ENCODE data around the gene GSN. TPM values are rescaled to one million over a fixed set of nuclear protein-coding genes. Genes with fewer than 3 reads are reported as not detected.

The GSN gene
- total and polyA plus RNA-seq, 5 donors from 2014 or later = 2.7 to 12.1 (median 5.2) TPM

DNA sequence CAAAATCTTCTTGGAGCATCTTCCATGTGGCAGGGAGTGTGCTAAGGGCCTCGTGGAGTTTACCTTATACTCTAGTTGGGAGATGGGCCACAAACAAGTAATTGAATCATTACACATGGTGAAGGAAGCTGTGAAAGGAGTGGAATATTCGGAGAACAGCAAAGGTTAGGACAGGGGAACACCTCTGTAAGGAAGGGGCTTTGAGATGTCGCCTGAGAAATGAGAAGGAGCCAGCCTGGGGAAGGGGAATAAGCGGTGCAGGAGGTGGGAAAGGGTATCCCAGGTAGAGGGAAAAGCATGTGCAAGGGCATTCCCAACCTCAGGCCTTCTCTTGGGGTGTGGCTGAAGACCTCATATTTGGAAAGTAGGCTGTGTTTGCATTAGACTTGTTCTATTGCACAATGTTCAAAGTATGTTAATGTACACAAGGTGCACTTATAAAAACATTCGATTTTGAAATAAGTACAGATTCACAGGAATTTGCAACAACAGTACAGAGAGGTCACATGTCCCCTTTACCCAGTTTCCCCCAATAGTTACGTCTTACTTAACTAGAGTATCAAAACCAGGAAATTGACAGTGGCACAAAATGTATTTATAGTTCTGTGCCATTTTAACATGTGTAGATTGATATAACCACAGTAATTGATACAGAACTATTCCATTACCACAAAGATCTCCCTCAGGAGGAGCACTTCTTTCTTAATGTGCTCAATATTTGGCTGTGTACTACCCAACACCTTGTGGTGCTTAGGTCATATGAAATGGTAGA lies 104.5 kb downstream of the GSN start:
- peak overlapping the region; percentile 61 to 99 (median 63) for H3K27ac Mint-ChIP-seq

DNA sequence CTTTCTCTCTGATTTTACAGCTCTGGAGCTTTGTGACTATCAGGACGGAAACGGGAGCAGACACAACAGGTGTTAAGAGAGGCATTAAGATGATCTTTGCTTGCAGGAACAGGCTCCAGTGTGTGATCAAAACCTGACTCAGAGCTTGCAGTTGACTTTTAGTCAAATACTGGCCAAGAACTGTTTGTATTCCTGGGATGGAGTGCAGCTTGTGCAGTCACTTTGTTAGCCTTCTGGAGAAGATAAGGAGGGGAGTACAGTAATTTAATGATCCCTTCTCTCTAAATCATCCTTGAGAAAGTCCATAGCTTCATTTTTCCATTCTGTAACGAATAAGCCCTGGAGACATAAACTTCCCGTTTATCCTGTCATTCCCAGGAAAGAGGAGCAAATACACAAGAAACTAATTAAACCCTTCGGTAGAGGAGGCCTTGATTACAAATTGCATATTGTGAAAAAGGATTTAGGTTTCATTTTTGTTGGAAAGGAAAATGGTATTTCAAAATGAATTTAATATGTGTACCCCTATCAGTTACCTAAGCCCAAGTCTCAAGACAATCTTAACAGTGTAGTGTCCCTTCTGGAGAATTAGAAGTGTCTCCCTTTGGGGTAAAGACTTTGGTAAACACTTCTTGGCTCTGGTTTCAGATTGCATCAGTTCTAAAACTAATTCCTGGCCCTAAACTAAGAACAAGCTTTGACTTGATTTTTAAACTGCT lies 105.2 kb downstream of the GSN start:
- Histone ChIP-seq H3K4me1 (ENCODE audit: control insufficient read depth, insufficient read depth, low read length, poor library complexity, severe bottlenecking) (peaks cover 18% of the 10 kb centered on the region), H3K9me3 (ENCODE audit: control insufficient read depth in 2 of 2, low read length in 2 of 2) (no peaks in the 10 kb centered on the region), H3K27ac (ENCODE audit: insufficient read depth, low read length, poor library complexity, severe bottlenecking) (no peak overlapping the region), H3K36me3 (ENCODE audit: control insufficient read depth, insufficient read depth, low read length) (no peaks in the 10 kb centered on the region), H3K27me3 (ENCODE audit: control insufficient read depth, insufficient read depth, low read length) (no peaks in the 10 kb centered on the region), H3K4me3 (ENCODE audit: low read depth, low read length) (no peak overlapping the region)
- Mint-ChIP-seq H3K4me3 (peak overlapping the region in 2 of 4 donors; percentile 11 to 35), H3K9me3 (peaks cover 0 to 4% (median 0%) of the 10 kb centered on the region in 7 donors), H3K27ac (peak overlapping the region in 2 of 3 donors; percentile 61 to 99), H3K27me3 (peaks cover 15% of the 10 kb centered on the region), H3K4me1 (peaks cover 8 to 38% (median 25%) of the 10 kb centered on the region in 4 donors), H3K36me3 (peaks cover 5% of the 10 kb centered on the region)
- no peak for ATAC-seq (ENCODE audit: low read depth in 2 of 2)
- DNase-seq = no peak

More for the DNA sequence above, 104.5 kb downstream of the GSN start:
- no peak for DNase-seq
- Histone ChIP-seq H3K4me3 (ENCODE audit: low read depth, low read length) (no peak overlapping the region), H3K27ac (ENCODE audit: insufficient read depth, low read length, poor library complexity, severe bottlenecking) (no peak overlapping the region), H3K4me1 (ENCODE audit: control insufficient read depth, insufficient read depth, low read length, poor library complexity, severe bottlenecking) (peaks cover 25% of the 10 kb centered on the region), H3K27me3 (ENCODE audit: control insufficient read depth, insufficient read depth, low read length) (no peaks in the 10 kb centered on the region), H3K9me3 (ENCODE audit: control insufficient read depth in 2 of 2, low read length in 2 of 2) (no peaks in the 10 kb centered on the region), H3K36me3 (ENCODE audit: control insufficient read depth, insufficient read depth, low read length) (no peaks in the 10 kb centered on the region)
- Mint-ChIP-seq H3K9me3 (peaks cover 0 to 2% (median 0%) of the 10 kb centered on the region in 7 donors), H3K4me3 (peak overlapping the region in 3 of 4 donors; percentile 1 to 93 (median 80)), H3K4me1 (peaks cover 11 to 45% (median 32%) of the 10 kb centered on the region in 4 donors), H3K27me3 (peaks cover 13% of the 10 kb centered on the region), H3K36me3 (no peaks in the 10 kb centered on the region)
- ATAC-seq (ENCODE audit: low read depth in 2 of 2) = no peak

DNA sequence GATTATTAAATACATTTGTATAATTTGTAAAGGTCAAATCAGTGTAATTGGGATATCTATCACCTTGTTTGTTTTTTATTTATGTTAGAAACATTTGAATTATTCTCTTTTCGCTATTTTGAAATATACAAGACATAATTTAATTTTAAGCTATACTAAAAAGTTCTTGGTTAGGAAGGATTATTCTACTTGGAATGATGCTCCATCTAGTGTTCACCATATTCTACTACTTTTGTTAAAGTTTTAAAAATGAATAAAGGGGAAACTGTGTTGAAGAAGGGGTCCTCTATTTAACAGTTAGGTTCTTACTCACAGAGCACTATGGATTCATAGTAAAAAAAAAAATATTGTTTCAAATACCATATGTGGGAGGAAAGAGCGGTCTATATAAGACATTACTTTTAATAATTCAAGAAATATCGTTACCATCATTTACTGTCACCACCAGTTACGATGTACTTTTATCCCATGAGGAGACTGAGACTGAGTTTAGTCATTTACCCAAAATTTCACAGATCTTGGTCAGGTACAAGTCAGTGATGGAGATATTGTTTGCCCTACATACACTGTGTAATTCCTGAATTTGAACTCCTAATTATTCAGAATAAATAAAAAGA lies 108.4 kb downstream of the GSN start:
- no peak overlapping the region for H3K4me3 Mint-ChIP-seq
- peaks cover 16% of the 10 kb centered on the region for H3K27me3 Mint-ChIP-seq
- Histone ChIP-seq H3K4me1 (ENCODE audit: control insufficient read depth, insufficient read depth, low read length, poor library complexity, severe bottlenecking) (no peaks in the 10 kb centered on the region), H3K9me3 (ENCODE audit: control insufficient read depth in 2 of 2, low read length in 2 of 2) (no peaks in the 10 kb centered on the region), H3K27ac (ENCODE audit: insufficient read depth, low read length, poor library complexity, severe bottlenecking) (no peak overlapping the region), H3K27me3 (ENCODE audit: control insufficient read depth, insufficient read depth, low read length) (no peaks in the 10 kb centered on the region), H3K36me3 (ENCODE audit: control insufficient read depth, insufficient read depth, low read length) (no peaks in the 10 kb centered on the region), H3K4me3 (ENCODE audit: low read depth, low read length) (no peak overlapping the region)
- ATAC-seq (ENCODE audit: low read depth in 2 of 2) (no peak), DNase-seq (no peak)
- H3K27ac Mint-ChIP-seq = no peak overlapping the region
- H3K9me3 Mint-ChIP-seq = peaks cover 0 to 4% (median 0%) of the 10 kb centered on the region in 7 donors
- H3K36me3 Mint-ChIP-seq = peaks cover 7% of the 10 kb centered on the region
- peaks cover 4 to 16% (median 8%) of the 10 kb centered on the region in 4 donors for H3K4me1 Mint-ChIP-seq

DNA sequence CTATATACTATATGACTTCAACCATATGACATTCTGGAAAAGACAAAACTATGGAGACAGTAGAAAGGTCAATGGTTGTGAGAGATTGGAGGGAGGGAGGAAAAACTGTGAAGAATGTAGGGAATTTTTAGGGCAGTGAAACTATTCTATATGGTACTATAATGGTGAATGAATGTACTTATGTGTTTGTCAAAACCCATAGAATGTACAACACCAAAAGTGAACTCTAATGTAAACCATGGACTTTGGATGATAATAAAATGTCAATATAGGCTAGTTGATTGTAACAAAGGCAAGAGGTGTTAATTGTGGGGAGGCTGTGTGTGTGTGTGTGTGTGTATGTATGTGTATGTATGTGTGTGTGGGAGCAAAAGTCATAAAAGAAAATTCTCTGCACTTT lies 112.9 kb downstream of the GSN start:
- Histone ChIP-seq H3K4me3 (ENCODE audit: low read depth, low read length) (no peak overlapping the region), H3K9me3 (ENCODE audit: control insufficient read depth in 2 of 2, low read length in 2 of 2) (no peaks in the 10 kb centered on the region), H3K27me3 (ENCODE audit: control insufficient read depth, insufficient read depth, low read length) (no peaks in the 10 kb centered on the region), H3K27ac (ENCODE audit: insufficient read depth, low read length, poor library complexity, severe bottlenecking) (no peak overlapping the region), H3K4me1 (ENCODE audit: control insufficient read depth, insufficient read depth, low read length, poor library complexity, severe bottlenecking) (no peaks in the 10 kb centered on the region), H3K36me3 (ENCODE audit: control insufficient read depth, insufficient read depth, low read length) (no peaks in the 10 kb centered on the region)
- Mint-ChIP-seq H3K27me3 (peaks cover 20% of the 10 kb centered on the region), H3K4me1 (no peaks in the 10 kb centered on the region), H3K27ac (no peak overlapping the region), H3K36me3 (peaks cover 7% of the 10 kb centered on the region), H3K9me3 (peaks cover 0 to 4% (median 0%) of the 10 kb centered on the region in 7 donors), H3K4me3 (no peak overlapping the region)
- ATAC-seq (ENCODE audit: low read depth in 2 of 2) (no peak), DNase-seq (no peak)

Other genes starting within 250 kb of the GSN start
- 1.5 TPM for gene C5, start 217.9 kb upstream of the GSN start, total RNA-seq
- 1 to 10 TPM in 2 of 4 donors, under 1 TPM in 1, not detected in 1; 0.31 to 1.1 (median 1.1) TPM for gene C5, start 217.9 kb upstream of the GSN start, polyA plus RNA-seq
- gene CNTRL, start 193.2 kb upstream of the GSN start, total RNA-seq = 135 TPM
- 10 to 100 TPM; 12.2 to 17.8 (median 14.8) TPM for gene CNTRL, start 193.2 kb upstream of the GSN start, polyA plus RNA-seq
- gene RAB14, start 66.3 kb upstream of the GSN start, total RNA-seq = 56.8 TPM
- gene RAB14, start 66.3 kb upstream of the GSN start, polyA plus RNA-seq = 10 to 100 TPM; 36.8 to 54.7 (median 45.1) TPM
- gene STOM, start 102.1 kb downstream of the GSN start, total RNA-seq = 29.9 TPM
- 10 to 100 TPM; 22.3 to 25.1 (median 23.5) TPM for gene STOM, start 102.1 kb downstream of the GSN start, polyA plus RNA-seq
- 0.69 TPM for gene GGTA1, start 231.7 kb downstream of the GSN start, total RNA-seq
- gene GGTA1, start 231.7 kb downstream of the GSN start, polyA plus RNA-seq = not detected